ENCODE measurements around the gene PASK.
A peak's percentile ranks its signal among the peaks of the same experiment; 100 is the strongest.
"Not testable (repeated sequence)": the region's sequence is repeated elsewhere in the genome, so short reads cannot be mapped to it uniquely, and the experiment has no call there.

PASK gene

GRCh38 chr2:241148891-241149674 lies at the start of gene PASK:
Gene PASK, minus strand, starts transcription at chr2:241149472. Its CDS starts 6,440 bp downstream, at chr2:241143032.
- DNase-seq: peak; percentile 35 to 90 (median 84)

GRCh38 chr2:241198381-241199279 lies 49.4 kb upstream of the PASK start:
- DNase-seq: no peak

- no peak for DNase-seq
These were observed 48.7 kb upstream of the PASK start for GRCh38 chr2:241197947-241198346.

DNA sequence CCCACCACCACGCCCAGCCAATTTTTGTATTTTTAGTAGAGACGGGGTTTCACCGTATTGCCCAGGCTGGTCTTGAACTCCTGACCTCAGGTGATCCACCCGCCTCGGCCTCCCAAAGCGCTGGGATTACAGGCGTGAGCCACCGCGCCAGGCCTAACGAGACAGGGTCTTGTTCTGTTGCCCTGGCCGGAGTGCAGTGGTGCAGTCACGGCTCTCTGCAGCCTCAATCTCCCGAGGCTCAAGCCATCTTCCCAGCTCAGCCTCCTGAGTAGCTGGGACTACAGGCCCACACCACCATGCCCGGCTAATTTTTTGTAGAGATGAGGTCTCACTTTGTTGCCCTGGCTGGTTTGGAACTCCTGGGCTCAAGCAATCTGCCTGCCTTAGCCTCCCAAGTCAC lies 48.0 kb upstream of the PASK start:
- DNase-seq: not testable (repeated sequence)

- no peak for DNase-seq
These were observed 46.3 kb upstream of the PASK start for GRCh38 chr2:241195506-241196130.

GRCh38 chr2:241194811-241195210 lies 45.5 kb upstream of the PASK start:
- no peak for DNase-seq

DNA sequence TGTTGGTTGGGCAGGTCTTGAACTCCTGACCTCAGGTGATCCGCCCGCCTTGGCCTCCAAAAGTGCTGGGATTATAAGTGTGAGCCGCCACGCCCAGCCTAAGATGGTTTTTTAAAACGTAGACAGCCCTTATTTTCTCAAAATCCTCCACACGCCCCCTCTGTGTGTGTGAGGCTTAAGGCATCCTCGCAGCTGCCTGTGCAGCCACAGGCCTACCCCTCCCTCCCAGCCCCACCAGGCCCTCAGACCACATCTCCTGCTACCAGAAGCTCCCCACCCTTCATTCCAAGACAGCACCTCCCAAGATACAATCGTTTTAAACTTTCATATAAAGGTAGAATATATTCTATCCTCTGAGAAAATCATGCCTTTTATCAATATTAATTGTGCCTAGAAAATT lies 44.0 kb upstream of the PASK start:
- no peak for DNase-seq

DNA sequence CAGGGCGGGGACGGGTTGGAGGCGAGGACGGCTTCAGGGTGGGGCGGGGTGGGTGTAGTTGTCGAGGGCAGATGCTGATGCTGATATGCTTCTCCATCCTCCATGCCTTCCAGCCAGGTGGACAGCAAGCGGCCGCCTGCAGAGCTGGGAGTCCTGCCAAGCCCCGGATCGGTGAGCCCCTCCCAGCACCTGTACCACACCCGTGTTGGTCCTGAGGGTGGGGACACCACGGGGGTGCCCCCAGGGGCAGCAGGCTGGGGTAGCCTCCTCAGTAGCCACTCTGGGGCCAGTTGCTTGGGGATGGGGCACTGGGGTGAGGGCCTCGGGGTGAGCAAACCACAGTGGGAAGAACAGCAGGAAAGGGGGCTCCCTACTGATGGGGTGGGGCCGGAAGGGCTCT lies 41.8 kb upstream of the PASK start:
- no peak for DNase-seq

GRCh38 chr2:241190291-241190981 lies 41.2 kb upstream of the PASK start:
- no peak for DNase-seq

GRCh38 chr2:241189856-241190201 lies 40.6 kb upstream of the PASK start:
- DNase-seq: no peak

DNA sequence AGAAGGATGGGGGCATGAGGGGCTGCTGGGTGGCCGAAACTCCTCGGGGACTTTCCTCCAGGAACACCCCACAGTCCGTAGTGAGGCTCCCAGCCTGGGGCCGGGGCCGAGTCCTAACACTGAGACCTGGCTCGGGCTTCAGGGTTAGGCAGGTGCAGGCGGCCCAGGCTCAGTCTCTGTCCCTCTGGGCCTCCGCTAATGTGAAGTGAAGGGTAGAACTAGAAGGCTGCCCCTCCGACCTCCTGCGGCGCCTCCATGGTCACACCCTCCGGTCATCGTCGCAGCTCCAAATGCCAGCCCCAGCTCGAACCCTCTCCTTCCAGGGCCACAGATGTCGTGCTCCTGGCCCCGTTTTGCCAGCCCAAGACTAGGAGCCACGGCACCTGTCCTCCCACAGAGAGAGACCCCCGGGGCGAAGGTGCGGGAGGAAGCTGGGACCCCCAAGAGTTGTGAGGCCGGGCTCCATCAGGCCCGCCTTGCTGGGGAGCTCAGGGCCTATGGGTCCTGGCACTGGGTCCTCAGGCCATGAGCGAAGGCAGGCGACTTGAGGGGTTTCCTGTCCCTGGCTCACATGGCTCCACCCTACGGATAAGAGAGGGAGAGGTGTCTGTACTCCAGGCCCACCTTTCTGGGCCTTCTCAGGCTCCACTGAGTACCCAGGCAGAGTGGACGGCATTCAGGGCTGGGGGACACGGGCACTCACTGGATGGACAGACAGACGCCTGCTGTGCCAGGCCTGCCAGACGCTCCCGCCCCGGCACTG lies 40.0 kb upstream of the PASK start:
- no peak for DNase-seq

- no peak for DNase-seq
These were observed 39.3 kb upstream of the PASK start, which contains the start of gene ANO7 for GRCh38 chr2:241188361-241189092. Gene ANO7, plus strand, starts transcription at chr2:241188677. Its CDS starts 1,387 bp downstream, at chr2:241190064.

GRCh38 chr2:241187918-241188234 lies 38.6 kb upstream of the PASK start:
- no peak for DNase-seq

DNA sequence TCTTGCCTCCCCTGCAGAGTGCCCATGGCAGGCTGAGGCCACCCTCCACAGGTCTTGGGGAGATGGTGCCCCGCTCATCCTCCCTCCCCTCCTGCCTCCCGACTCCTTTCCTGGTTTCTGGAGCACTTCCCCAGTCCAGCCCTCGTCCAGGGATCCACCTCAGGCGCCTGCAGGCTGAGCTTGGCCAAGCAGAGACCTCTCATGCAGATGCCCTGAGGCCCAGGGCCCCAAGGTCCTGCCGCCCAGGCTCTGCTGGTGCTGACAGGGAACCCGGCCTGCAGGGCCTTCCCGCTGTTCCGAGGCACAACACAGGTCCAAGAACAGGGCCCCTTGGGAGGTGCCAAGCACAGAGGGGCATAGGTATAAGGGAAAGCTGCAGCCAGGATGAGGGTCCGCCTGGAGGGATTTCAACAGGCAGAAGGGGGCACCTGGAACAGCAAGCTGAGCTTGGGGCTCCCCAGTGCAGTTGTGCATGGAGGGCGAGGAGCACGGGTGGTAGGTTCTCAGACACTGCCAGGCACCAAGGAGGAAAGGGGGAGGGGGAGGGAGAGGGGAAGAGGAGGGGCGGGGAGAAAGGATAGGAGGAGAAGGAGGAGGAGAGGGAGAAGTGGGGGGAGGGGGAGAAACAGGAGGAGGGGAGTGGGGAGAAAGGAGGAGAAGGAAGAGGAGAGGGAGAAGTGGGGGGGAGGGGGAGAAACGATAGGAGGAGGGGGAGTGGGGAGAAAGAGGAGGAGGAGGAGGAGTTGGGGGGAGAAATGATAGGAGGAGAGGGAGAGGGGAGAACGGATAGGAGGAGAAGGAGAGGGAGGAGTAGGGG lies 38.0 kb upstream of the PASK start:
- DNase-seq: no peak

- no peak for DNase-seq
These were observed 36.7 kb upstream of the PASK start for GRCh38 chr2:241185961-241186360.

DNA sequence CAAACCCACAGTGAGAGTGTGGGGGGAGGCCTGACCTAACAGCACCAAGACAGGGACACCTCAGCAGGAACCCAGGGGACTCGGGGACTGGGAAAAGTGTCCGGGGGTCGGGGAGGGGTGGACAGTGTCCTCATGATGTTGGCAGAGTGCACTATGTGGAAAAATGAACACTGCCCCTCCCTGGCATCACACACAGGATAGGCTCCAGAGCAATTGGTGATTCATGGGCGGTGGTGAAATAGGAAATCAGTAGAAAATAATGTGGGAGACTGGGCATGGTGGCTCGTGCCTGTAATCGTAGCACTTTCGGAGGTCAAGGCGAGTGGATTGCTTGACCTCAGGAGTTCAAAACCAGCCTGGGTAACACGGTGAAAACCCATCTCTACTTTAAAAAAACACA lies 35.6 kb upstream of the PASK start:
- no peak for DNase-seq

DNA sequence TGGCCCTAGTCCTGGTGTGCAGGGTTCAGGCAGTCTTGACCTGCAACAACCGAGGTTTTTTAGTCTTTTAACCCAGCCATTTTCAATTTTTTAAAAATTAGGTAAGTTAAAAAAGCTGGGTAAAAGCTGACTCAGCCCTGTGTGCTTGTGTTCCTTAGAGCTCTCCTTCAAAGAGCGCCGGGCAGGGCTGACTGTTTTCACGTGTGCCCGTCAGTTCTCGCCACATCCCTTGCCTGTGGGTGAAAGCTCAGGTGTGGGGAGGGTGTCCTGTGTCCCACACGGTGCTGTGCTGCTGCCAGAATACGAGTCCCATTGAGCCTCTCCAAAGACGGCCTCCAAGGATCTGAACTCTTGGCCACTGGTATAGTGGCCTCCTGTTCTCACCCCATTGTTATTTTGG lies 33.9 kb upstream of the PASK start:
- DNase-seq: no peak

DNA sequence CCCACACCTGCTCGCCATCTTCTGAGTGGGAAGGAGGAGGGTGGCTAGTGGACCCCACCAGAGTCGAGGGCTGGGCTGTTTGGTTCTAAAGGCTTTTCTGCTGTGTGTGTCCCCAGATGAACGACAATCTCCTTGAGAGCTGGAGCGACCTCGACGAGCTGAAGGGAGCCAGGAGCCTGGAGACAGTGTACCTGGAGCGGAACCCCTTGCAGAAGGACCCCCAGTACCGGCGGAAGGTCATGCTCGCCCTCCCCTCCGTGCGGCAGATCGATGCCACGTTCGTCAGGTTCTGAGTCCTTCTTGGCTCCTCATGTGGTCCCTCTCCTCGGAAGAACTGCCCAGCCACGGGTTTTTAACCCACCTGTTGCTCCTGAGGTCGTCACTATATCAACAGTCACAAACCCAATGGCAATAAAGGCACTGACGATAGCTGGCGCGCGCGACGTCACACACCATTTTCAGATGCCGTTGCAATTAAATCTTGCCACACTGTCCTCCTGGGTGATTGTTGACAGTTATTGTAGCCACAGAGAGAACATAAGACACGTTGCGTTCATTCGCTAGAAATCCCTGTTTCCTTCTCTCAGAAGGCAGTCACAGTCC lies 33.4 kb upstream of the PASK start:
- no peak for DNase-seq

GRCh38 chr2:241182126-241182525 lies 32.9 kb upstream of the PASK start:
- no peak for DNase-seq

- no peak for DNase-seq
These were observed 31.2 kb upstream of the PASK start for GRCh38 chr2:241180495-241180894.

Data from C1 segment of cervical spinal cord (tissue), 14 donors.